Mucosa of rectum (tissue), 2 donors: ENCODE data around the gene VWF.

Experiments
- H3K27ac ChIP-seq, 2 donors: one replicate each; pipeline ENCODE4 v1.7.0; 2013; ENCODE audit warnings: inconsistent platforms in 2 of 2, low read depth in 2 of 2, low read length in 2 of 2
- H3K27me3 ChIP-seq, 2 donors: one replicate each; pipeline ENCODE4 v1.7.0; 2013; ENCODE audit warnings: low read length in 2 of 2; ENCODE audit not compliant: control insufficient read depth in 2 of 2, insufficient read depth in 2 of 2
- H3K36me3 ChIP-seq, 2 donors: one replicate each; pipeline ENCODE4 v1.7.0; 2013; ENCODE audit warnings: low read length in 2 of 2; ENCODE audit not compliant: control insufficient read depth in 2 of 2, insufficient read depth in 2 of 2
- H3K4me1 ChIP-seq, 2 donors: one replicate each; pipeline ENCODE4 v1.7.0; 2013; ENCODE audit warnings: low read length in 2 of 2, mild to moderate bottlenecking in 1 of 2; ENCODE audit not compliant: control insufficient read depth in 2 of 2, insufficient read depth in 2 of 2
- H3K4me3 ChIP-seq, 2 donors: one replicate each; pipeline ENCODE4 v1.7.0; 2013; ENCODE audit warnings: low read length in 2 of 2
- H3K9ac ChIP-seq, 2 donors: one replicate each; pipeline ENCODE4 v1.7.0; 2013; ENCODE audit warnings: low read length in 2 of 2, low read depth in 1 of 2, mild to moderate bottlenecking in 1 of 2
- H3K9me3 ChIP-seq, 2 donors: one replicate each; pipeline ENCODE4 v1.7.0; 2013; ENCODE audit warnings: low read length in 2 of 2; ENCODE audit not compliant: control insufficient read depth in 2 of 2
- donor health status: healthy.
- donor health status: Normal muscosa, but diverticular disease.

The VWF gene

DNA sequence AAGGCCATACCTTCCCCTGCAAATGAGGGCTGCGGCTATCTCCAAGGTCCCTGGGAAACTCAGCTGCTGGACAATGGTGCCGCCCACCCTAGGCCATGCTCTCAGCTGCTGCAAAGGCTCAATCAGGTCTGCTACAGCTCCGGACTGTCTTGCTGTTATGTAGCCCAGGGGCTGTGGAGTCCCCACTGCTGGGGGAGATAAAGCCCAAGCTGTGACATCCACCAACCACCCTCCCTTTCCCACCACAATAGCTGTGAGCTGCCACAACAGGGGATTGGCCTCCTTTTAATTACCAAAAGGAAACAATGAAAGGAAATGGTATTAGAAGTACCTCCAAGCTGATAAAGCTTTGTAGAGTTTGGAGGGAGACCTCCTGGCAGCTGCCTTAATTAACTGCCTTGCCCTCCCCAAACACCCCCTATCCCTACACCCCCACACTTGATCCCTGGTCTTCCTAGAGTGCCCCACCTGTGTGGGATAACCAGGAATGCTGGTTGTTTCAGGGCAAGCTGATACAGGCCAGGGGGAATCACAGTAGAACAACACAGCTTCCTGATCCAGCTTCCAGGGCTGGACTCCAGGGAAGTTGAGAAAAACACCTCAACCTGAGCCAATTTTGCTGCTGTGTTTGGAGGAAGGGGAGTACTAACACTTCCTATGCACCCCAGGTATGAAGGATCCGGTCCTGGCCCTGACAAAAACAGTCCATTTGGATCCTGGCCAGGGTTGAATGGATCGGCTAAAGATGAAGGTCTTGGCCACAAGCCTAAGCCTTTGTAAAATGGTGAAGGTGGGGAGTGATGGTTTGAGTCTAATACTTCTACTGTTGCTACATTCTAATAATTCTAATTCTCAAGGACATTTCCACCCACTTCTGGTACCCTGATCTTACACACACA is at the start of gene VWF:
VWF (minus strand) TSS at position 260 of the 899 bp plus-strand sequence. CDS start 1,474 bp downstream, outside the sequence.
- H3K9ac ChIP-seq = peak within 1 kb of the TSS; percentile 32 to 34
- no peaks in the 10 kb centered on the region for H3K9me3 ChIP-seq
- H3K27ac ChIP-seq = peak within 1 kb of the TSS; percentile 9 to 27

DNA sequence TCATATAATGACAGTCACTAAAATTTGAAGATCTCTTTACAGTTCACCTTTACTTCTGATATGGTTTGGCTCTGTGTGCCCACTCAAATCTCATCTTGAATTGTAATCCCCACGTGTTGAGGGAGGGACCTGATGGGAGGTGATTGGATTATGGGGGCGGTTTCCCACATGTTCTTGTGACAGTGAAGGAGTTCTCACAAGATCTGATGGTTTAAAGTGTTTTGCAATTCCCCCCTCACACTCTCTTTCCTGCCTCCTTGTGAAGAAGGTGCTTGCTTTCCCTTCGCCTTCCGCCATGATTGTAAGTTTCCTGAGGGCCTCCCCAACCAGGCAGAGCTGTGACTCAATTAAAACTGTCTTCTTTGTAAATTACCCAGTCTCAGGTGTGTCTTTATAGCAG is 48.4 kb upstream of the VWF start:
- H3K27me3 ChIP-seq = no peaks in the 10 kb centered on the region
- no peak overlapping the region for H3K4me3 ChIP-seq
- H3K36me3 ChIP-seq = no peaks in the 10 kb centered on the region
- no peaks in the 10 kb centered on the region for H3K9me3 ChIP-seq
- H3K4me1 ChIP-seq = no peaks in the 10 kb centered on the region
- no peak overlapping the region for H3K9ac ChIP-seq
- no peak overlapping the region for H3K27ac ChIP-seq

More for the DNA sequence above, at the start of gene VWF:
- Histone ChIP-seq H3K27me3 (no peaks in the 10 kb centered on the region), H3K36me3 (no peaks in the 10 kb centered on the region), H3K4me1 (no peaks in the 10 kb centered on the region), H3K4me3 (peak within 1 kb of the TSS in 1 of 2 donors; percentile 22)

DNA sequence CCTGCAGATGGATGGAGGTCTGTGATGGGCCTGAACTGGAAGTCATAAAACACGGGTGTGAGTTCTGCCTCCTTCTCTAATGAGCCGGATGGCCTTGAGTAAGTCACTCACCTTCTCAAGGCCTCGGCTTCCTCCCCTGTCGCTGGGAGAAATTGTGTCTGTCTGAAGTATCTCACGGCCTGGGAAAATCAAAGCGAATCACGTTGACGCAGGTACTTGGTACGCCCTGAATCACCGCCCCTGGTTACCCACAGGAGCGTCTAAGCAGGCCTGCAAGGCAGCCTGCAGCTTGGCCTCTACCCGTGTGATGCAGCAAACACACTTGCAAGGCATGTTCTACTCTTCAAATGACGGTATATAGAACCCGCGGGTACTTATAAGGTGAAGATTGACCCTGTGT is 47.6 kb upstream of the VWF start:
- Histone ChIP-seq H3K4me1 (peaks cover 1 to 4% of the 10 kb centered on the region in 2 donors), H3K27me3 (no peaks in the 10 kb centered on the region), H3K36me3 (no peaks in the 10 kb centered on the region), H3K4me3 (no peak overlapping the region), H3K27ac (no peak overlapping the region), H3K9ac (no peak overlapping the region), H3K9me3 (no peaks in the 10 kb centered on the region)

DNA sequence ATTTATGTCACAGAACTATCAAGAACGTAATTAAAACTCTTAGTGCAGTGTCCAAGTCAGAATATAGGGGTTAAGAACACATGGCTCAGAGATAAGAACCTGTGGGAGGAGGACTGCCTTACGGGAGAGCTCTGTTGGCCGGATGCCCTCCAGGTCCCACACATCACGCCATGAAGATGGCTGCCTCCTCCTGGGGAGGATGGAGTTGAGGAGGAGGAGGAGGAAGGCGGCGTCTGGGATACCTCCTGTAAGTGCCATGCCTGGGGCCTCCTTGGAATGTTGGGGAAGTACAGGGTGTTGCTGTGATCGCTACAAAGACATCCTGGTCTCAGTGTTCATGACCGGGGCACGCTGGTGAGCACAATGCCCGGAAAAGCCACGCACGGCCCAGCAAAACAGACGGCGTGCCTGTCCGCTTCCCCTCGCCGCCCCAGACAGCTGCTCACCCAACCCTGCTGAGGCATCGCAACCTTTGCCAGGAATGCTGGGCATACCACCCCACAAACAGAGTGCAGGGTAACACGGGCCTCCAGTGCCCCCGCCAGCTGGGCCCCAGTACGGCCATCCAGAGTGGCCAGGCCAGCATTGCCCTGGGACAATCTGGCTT is 47.0 kb upstream of the VWF start:
- H3K9me3 ChIP-seq = no peaks in the 10 kb centered on the region

DNA sequence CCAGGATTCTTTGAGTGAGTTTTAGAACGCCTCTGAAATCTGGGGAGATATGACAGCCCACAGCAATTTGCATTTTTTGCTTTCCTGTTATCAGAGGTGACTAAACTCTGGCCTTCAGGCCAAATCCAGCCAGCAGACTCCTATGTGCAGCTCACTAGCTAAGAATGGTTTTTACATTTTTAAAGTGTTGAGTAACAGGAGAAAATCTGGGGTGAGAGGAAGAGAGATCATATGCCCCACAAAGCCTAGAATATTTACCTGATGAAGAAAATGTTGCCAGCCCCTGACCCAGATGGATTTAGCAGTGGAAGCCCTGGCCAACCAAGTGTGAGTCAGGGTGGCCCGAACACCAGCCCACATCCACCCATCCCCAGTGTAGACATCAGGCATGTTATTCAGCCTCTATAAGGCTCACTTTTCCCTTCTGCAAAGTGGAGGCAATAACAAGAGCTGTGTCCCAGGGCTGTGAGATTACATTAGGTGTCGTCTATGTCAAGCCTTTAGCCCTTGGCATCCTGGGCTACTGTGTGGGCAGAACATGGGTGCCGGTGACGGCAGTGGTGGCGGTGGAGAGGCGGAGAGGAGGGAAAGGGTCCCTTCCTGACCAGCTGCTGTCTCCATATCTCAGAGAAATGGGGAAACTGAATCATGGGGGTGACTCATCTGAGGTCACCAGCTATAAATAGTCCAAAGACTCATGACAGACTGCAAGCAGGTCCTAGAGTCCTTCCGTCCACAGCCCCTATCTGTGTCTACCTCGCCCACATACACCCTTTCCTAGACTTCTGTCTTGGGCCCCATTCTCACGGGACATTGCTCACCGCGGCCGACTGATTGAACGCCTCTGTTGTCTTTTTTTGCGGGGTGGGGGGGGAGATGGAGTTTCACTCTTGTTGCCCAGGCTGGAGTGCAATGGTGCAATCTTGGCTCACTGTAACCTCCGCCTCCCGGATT is 43.1 kb upstream of the VWF start:
- Histone ChIP-seq H3K4me3 (peak overlapping the region in 1 of 2 donors; percentile 17), H3K27ac (peak overlapping the region; percentile 75 to 78), H3K9ac (no peak overlapping the region)

More for the DNA sequence above, 47.0 kb upstream of the VWF start:
- Histone ChIP-seq H3K27ac (no peak overlapping the region), H3K9ac (no peak overlapping the region), H3K4me3 (no peak overlapping the region), H3K36me3 (no peaks in the 10 kb centered on the region), H3K27me3 (no peaks in the 10 kb centered on the region), H3K4me1 (peaks cover 2 to 4% of the 10 kb centered on the region in 2 donors)

DNA sequence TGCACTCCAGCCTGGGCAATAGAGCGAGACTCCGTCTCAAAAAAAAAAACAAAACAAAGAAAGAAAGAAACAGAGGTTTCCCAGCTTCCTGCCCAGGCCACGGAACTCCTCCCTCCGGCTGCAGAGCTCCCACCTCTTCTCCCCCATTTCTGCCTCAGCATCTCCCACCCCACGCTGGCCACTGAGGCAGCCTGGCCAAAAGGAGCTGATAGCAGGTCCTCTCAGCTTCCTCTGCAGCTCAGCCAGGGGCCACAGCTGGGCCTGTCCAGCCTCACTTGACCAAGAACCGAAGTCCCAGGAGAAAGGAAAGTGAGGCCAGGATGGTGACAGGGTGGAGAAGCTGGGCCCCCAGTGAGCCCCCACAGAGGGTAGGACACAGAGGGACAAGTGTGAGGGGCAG is 42.3 kb upstream of the VWF start:
- Histone ChIP-seq H3K36me3 (no peaks in the 10 kb centered on the region), H3K9me3 (no peaks in the 10 kb centered on the region), H3K27ac (peak overlapping the region; percentile 75 to 78), H3K4me1 (peaks cover 2 to 4% of the 10 kb centered on the region in 2 donors), H3K9ac (no peak overlapping the region), H3K27me3 (no peaks in the 10 kb centered on the region), H3K4me3 (no peak overlapping the region)

More for the DNA sequence above, 43.1 kb upstream of the VWF start:
- H3K4me1 ChIP-seq = peaks cover 2 to 4% of the 10 kb centered on the region in 2 donors
- no peaks in the 10 kb centered on the region for H3K36me3 ChIP-seq
- H3K9me3 ChIP-seq = no peaks in the 10 kb centered on the region
- no peaks in the 10 kb centered on the region for H3K27me3 ChIP-seq

DNA sequence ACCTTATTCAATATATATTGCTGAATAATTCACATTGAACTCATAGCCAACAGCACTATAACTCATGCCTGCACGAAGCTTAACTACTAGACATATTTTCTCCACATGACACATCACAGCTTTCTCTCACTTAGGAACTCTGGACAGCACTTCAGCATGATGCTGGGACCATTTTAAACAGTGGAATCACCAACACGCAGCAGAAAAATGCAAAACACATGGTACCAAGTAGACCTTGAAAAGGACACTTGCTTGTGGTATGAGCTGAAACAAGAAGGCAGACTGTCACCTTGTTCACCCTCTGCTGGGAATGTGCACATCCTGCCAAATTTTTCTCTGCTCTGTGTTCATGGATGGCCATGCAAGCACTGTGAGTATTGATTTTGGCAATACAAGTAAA is 40.9 kb upstream of the VWF start:
- no peaks in the 10 kb centered on the region for H3K27me3 ChIP-seq
- H3K27ac ChIP-seq = no peak overlapping the region

DNA sequence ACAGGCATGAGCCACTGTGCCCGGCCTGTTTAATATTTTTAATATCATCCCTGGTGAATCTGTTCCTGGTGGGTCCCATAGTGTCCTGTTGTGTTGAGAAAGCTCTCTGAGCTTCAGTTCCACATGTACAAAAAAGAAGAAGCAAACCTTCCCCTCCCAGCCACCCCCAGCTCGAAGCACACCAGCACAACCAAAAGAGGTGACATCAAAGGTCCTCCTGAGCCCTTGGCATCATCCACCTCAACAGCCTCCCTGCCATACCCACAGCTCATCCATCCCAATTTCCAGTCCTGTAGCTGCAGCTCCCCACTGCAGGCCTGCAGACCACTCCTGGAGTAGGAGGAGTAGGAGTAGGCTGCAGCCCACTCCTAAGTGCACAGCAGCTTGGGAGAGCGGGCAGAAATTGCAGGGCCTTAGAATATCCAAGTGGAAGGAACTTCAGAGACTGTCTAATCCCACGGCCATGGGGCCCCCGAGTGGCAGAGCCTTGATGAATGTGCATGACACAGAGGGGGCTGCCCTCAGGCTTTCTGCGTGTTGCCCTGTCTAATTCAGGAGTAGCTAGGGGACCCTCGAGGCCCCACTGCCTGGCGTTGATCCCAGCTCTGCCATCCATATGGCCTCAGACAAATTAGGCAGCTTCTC is 39.1 kb upstream of the VWF start:
- Histone ChIP-seq H3K27ac (no peak overlapping the region), H3K27me3 (no peaks in the 10 kb centered on the region), H3K9me3 (no peaks in the 10 kb centered on the region), H3K4me1 (peaks cover 4% of the 10 kb centered on the region in 2 donors), H3K9ac (no peak overlapping the region), H3K36me3 (no peaks in the 10 kb centered on the region), H3K4me3 (no peak overlapping the region)

More for the DNA sequence above, 40.9 kb upstream of the VWF start:
- H3K9me3 ChIP-seq = no peaks in the 10 kb centered on the region
- no peak overlapping the region for H3K4me3 ChIP-seq
- H3K9ac ChIP-seq = no peak overlapping the region
- H3K36me3 ChIP-seq = no peaks in the 10 kb centered on the region
- H3K4me1 ChIP-seq = peaks cover 4% of the 10 kb centered on the region in 2 donors

DNA sequence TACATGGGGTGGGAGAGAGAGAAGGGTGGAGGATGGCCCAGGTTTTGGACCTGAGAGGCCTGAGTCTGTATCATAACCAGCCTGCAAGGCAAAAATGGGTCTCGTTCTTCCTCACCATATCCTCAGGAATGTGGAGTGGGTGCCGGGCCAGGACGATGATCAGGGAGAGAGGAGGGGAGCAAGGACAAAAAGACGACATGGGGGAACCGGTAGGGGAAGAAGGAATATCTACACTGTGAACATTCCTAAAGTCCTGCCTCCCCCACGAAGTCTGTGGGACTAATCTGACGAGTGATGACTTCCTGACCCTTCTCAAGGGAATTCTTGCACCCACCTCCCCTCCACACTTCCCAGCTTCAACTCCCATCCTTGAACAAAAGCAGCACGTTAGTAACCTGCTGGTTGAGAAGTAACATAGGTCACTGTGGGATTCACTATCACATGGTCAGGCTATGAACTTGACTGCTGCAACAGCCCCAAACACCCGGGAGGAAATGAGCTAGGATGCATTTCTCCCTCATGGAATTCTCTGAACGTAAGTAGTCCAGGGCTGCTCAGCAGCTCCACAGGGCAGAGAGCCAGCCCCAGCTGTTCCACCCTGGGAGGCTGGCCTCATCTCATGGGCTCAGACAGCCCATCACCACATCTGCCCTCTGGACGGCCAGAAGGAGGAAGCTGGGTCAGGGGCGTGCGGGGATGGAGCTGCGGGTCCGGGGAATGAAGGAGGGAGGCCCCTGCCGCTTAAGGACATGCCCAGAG is 36.8 kb upstream of the VWF start:
- H3K4me1 ChIP-seq = peaks cover 0 to 2% of the 10 kb centered on the region in 2 donors
- no peak overlapping the region for H3K4me3 ChIP-seq
- no peaks in the 10 kb centered on the region for H3K36me3 ChIP-seq
- H3K9me3 ChIP-seq = no peaks in the 10 kb centered on the region
- no peaks in the 10 kb centered on the region for H3K27me3 ChIP-seq
- no peak overlapping the region for H3K27ac ChIP-seq
- H3K9ac ChIP-seq = no peak overlapping the region
